ENCODE data around the gene GLIS1. TPM values are rescaled to one million over a fixed set of nuclear protein-coding genes. Genes with fewer than 3 reads are reported as not detected.

Gene GLIS1
- total and polyA plus RNA-seq, 2 experiments from 2014 or later, result 0.26 to 0.31 TPM

- TF ChIP-seq ZNF462 (CRISPR knock-in tag; IDR thresholded peaks at IDR 0.05), result no peak
- no peak for TF ChIP-seq EZH2 (IDR thresholded peaks at IDR 0.05; ENCODE audit: low read depth, unreplicated experiment)
- no peak for TF ChIP-seq REST (IDR thresholded peaks at IDR 0.05; ENCODE audit: unreplicated experiment)
- TF ChIP-seq EZH2phosphoT487 (IDR thresholded peaks at IDR 0.05; ENCODE audit: unreplicated experiment), result no peak
- no peak for TF ChIP-seq ZNF114 (CRISPR knock-in tag; IDR thresholded peaks at IDR 0.05)
These were observed 19.5 kb downstream of the GLIS1 start (continued) for GRCh38 chr1:53719469-53719868.

GRCh38 chr1:53718443-53718842, 20.5 kb downstream of the GLIS1 start:
- no peak for DNase-seq (ENCODE audit: low spot score)
- peaks cover 9% of the 10 kb centered on the region for H3K27me3 Mint-ChIP-seq (ENCODE audit: insufficient read depth, low read depth, poor library complexity)
- TF ChIP-seq ZNF462 (CRISPR knock-in tag; IDR thresholded peaks at IDR 0.05) (no peak), CREB1 (CRISPR knock-in tag; IDR thresholded peaks at IDR 0.05; ENCODE audit: low read depth) (no peak)

More at GRCh38 chr1:53718443-53718842, 20.5 kb downstream of the GLIS1 start:
- H3K9me3 Mint-ChIP-seq, result no peaks in the 10 kb centered on the region
- H3K79me2 ChIP-seq (replicated peaks; ENCODE audit: insufficient read depth), result no peaks in the 10 kb centered on the region
- H3K4me2 ChIP-seq, result no peak overlapping the region
- H3K27ac ChIP-seq (ENCODE audit: low read depth), result no peak overlapping the region
- H3K27me3 ChIP-seq (ENCODE audit: insufficient read depth), result no peaks in the 10 kb centered on the region
- H3K36me3 ChIP-seq (ENCODE audit: insufficient read depth), result no peaks in the 10 kb centered on the region
- H3K4me3 Mint-ChIP-seq, result no peak overlapping the region
- H3K9me2 ChIP-seq (ENCODE audit: insufficient read depth), result no peaks in the 10 kb centered on the region
- H2AFZ ChIP-seq, result no peak overlapping the region
- no peak for ATAC-seq
- H3F3A ChIP-seq (replicated peaks; ENCODE audit: low read depth), result no peaks in the 10 kb centered on the region
- no peaks in the 10 kb centered on the region; the same call in 2 of the 3 replicates for H3K4me1 Mint-ChIP-seq
- no peaks in the 10 kb centered on the region for H4K20me1 ChIP-seq (replicated peaks; ENCODE audit: insufficient read depth)
- no peak overlapping the region for H3K27ac Mint-ChIP-seq
- H3K4me1 ChIP-seq (ENCODE audit: insufficient read depth), result no peaks in the 10 kb centered on the region; the same call in 1 of the 2 replicates
- H3K4me3 ChIP-seq, result no peak overlapping the region
- no peaks in the 10 kb centered on the region for H3K36me3 Mint-ChIP-seq (ENCODE audit: low read depth)

Data from GM23338 (cell line).